GM19328 (cell line): ENCODE data around the gene NFATC4.
A peak's percentile ranks its signal among the peaks of the same experiment; 100 is the strongest.
"Not testable (repeated sequence)": the region's sequence is repeated elsewhere in the genome, so short reads cannot be mapped to it uniquely, and the experiment has no call there.

Experiments used
- ATAC-seq: cut with Tn5 transposase; IDR thresholded peaks from one replicate; pipeline ENCODE4 v1.9.1; 2021; ENCODE audit warnings: mild to moderate bottlenecking, moderate library complexity; ENCODE audit not compliant: unreplicated experiment

The NFATC4 gene

GRCh38 chr14:24366413-24366720, 1.6 kb upstream of the NFATC4 start:
- no peak for ATAC-seq

GRCh38 chr14:24366721-24367513, 1.1 kb upstream of the NFATC4 start:
- ATAC-seq, result peak; percentile 59

- ATAC-seq, result no peak
Measured at GRCh38 chr14:24368212-24368561, 203 bp downstream of the NFATC4 start.

DNA sequence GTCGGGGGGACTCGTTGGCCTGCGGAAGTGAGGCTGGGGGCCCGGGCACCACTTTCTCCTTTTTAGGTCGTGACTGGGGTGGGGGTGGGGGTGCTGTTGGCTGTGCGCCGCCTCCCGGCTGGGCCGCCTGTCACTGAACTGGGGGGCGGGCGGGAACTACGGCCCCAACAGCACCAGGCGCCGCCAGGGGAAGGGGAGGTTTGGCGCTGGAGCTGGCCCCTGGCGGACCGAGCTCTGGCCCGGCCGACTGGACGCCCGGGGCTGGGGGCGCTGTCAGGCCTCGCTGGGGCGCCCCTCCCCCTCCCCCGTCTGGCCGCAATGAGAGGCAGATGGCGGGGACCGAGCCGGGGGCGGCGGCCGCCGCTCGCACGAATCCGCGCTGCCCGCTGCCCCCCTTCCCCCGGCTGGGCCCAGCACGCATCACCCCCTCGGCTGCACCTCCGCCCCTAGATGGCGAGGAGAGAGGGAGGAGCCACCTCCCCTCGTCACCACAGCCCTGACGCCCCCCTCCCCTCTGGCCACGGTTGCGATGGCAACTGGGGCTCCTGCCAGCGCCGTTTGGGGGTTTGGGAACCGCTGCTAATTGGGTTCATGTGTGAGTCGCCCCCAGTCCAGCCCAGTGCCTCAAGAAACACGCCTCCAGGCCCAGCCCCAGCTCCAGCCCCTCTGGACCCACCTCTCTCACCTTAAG, 723 bp downstream of the NFATC4 start:
- no peak for ATAC-seq

- no peak for ATAC-seq
Measured at GRCh38 chr14:24369463-24369862, 1.5 kb downstream of the NFATC4 start.

DNA sequence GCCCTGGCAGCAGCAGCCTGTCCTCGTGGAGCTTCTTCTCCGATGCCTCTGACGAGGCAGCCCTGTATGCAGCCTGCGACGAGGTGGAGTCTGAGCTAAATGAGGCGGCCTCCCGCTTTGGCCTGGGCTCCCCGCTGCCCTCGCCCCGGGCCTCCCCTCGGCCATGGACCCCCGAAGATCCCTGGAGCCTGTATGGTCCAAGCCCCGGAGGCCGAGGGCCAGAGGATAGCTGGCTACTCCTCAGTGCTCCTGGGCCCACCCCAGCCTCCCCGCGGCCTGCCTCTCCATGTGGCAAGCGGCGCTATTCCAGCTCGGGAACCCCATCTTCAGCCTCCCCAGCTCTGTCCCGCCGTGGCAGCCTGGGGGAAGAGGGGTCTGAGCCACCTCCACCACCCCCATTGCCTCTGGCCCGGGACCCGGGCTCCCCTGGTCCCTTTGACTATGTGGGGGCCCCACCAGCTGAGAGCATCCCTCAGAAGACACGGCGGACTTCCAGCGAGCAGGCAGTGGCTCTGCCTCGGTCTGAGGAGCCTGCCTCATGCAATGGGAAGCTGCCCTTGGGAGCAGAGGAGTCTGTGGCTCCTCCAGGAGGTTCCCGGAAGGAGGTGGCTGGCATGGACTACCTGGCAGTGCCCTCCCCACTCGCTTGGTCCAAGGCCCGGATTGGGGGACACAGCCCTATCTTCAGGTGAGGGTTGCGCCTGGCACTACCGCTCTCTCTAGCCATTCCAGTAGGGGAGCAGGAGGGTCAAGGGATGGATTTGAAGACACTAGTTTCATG, 2.1 kb downstream of the NFATC4 start:
- no peak for ATAC-seq

- no peak for ATAC-seq
Measured at GRCh38 chr14:24370748-24371147, 2.8 kb downstream of the NFATC4 start.

GRCh38 chr14:24371605-24372004, 3.6 kb downstream of the NFATC4 start:
- not testable (repeated sequence) for ATAC-seq

DNA sequence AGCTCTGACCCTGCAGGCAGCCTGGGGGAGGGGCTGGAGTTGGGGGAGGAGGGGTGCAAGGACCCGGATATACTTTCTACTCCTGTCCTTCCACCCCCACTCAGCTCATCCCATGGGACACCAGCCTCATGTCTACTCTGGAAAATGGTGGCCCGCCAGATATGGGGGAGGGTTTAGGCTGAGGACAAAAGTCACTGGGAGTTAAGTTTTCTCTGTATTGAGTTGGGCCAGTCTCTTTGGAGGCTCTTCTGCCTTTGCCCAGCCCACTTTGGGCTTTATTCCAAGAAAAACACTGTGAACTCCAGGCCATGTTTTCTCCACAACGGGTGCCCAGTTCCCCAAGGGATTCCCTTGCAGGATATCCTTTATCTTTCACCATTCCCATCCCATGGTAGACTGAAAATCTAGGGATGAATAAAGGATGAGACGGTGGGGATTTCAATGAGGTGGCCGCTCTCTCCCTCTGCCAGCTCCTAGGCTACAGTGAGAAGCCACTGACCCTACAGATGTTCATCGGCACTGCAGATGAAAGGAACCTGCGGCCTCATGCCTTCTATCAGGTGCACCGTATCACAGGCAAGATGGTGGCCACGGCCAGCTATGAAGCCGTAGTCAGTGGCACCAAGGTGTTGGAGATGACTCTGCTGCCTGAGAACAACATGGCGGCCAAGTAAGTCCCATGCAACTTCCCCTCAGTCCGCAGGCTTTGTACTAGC, 4.9 kb downstream of the NFATC4 start:
- no peak for ATAC-seq

DNA sequence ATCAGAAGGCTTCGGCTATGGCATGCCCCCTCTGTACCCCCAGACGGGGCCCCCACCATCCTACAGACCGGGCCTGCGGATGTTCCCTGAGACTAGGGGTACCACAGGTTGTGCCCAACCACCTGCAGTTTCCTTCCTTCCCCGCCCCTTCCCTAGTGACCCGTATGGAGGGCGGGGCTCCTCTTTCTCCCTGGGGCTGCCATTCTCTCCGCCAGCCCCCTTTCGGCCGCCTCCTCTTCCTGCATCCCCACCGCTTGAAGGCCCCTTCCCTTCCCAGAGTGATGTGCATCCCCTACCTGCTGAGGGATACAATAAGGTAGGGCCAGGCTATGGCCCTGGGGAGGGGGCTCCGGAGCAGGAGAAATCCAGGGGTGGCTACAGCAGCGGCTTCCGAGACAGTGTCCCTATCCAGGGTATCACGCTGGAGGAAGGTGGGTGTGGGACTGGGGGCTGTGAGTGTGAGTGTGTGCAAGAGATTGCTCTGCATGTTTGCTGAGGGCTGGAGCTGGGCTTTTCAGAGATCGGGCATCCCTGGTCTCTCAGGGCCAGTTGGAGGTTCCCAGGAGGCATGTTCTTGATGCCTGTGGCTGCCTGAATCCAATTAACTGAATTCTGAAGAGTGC, 8.6 kb downstream of the NFATC4 start:
- ATAC-seq, result no peak

- ATAC-seq, result no peak
Measured at GRCh38 chr14:24377126-24377525, 9.1 kb downstream of the NFATC4 start.

DNA sequence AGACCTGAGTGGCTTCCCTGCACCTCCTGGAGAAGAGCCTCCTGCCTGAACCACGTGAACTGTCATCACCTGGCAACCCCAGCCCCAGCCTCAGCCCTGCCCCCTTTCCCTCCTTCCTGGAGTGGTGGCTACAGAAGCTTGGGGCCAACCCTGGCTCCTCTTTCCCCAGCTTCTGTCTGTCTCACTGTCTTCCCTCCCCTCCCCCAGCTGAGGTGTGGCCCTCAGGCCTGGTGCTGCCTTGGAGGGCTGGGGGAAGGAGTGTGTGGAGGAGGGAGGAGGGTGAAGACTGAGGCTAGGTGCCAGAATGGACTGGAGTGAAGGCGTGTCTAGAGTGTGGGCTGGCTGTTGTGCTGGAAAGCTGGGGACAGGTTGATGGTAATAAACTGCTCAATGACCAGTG, 9.7 kb downstream of the NFATC4 start:
- ATAC-seq, result no peak

GRCh38 chr14:24378327-24378726, 10.3 kb downstream of the NFATC4 start:
- ATAC-seq, result no peak

GRCh38 chr14:24378981-24379906, 11.3 kb downstream of the NFATC4 start:
- no peak for ATAC-seq

DNA sequence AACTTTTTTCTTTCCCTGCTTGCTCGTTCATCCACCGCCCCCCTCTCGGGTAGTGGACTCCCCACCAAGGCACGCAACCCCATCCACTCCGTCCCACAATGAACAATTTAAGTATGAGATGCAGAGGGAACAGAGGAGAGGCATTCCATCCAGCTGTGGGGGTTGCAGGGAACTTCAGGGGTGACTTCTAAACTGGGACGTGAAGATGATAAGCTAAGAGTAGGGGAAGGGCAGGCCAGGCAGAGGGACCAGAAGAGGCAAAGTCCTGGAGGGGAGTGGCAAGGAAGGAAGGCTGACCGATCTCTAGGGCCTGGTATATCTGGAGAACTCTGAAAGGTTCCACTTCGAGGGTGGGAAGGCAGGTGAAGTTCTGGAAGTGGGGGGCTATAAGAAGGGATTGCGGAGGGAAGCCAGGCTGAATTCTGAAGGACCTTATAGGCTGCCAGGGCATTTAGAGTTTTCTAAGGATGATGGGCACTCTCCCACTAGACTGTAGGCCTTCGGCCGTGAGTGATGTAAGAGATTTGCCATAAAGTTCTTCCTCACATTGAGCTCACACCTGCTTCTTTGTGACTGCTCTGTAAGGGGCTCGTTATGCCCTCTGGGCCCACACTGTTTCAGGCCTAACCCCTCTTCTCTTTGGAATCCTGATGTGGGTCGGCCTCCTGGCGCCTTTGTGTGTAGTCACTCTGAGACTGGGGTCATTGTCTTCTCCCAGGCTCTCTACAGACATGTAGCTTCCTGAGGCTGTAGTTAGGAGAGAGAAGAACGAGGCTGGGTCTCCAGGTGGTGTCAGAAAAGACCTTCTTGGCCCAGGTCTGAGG, 12.1 kb downstream of the NFATC4 start:
- no peak for ATAC-seq

DNA sequence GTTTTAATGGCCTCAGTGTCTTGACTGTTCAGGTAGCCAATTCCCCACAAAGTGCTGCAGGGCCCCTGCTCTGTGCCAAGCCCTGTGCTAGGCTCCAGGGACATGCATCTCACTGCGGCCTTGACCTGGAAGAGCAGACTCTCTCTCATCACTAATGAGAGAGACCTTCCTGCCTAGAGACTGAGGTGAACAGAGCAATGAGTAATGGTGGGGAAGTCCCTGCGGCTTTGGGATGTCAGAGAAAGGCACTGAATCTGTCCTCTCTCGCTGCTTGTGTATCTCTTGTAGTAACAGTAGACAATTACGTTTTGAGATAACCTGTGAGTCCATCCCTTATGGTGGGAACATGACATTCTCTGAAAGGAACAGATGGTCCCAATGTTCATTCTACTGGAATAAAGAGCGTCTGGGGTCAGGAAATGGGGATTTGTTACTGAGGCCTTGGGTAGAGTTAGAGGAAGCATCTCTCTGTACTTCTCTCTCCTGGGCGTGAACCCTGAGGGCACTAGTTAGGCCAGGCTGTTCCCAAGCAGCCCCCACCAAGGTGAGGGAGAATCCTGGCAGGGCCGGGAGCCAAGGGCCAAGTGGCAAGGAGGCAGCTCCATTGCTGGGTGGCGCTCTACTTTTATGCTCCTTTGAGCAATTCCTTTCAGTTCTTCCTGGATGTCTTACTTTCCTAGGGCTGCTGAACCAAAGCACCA, 13.5 kb downstream of the NFATC4 start:
- no peak for ATAC-seq

DNA sequence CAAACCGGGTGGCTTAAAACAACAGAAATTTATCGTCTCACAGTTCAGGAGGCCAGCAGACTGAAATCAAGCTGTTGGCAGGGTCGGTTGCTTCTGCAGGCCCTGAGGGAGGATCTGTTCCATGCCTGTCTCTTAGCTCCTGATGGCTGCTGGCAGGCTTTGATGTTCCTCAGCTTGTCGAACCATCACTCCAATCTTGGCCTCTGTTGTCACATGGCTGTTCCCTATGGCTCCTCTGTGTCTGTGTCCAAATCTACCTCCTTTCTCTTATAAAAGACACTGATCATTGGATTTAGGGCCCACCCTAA, 14.0 kb downstream of the NFATC4 start:
- ATAC-seq, result no peak

- no peak for ATAC-seq
Measured at GRCh38 chr14:24384169-24384568, 16.2 kb downstream of the NFATC4 start.

- no peak for ATAC-seq
Measured at GRCh38 chr14:24385524-24385923, 17.5 kb downstream of the NFATC4 start.
